ENCODE measurements around the gene SCFD2. TPM values are rescaled to one million over a fixed set of nuclear protein-coding genes. Genes with fewer than 3 reads are reported as not detected.
A peak's percentile ranks its signal among the peaks of the same experiment; 100 is the strongest.

SCFD2 gene
- total and polyA plus RNA-seq, 2 donors (not counting 3 experiments of a cell fraction or from before 2014, with no cell fraction given), result 12.3 to 22.8 TPM

- DNase-seq (ENCODE audit: low read depth, low spot score) (no peak), FAIRE-seq (no peak)
- Histone ChIP-seq H3K9me1 (replicated peaks; ENCODE audit: control insufficient read depth, extremely low read depth, insufficient read depth, low read length) (no peaks in the 10 kb centered on the region), H3K27me3 (ENCODE audit: control insufficient read depth in 2 of 2, insufficient read depth in 2 of 2, low read length in 2 of 2) (peaks cover 5 to 9% of the 10 kb centered on the region in 2 experiments), H3K4me1 (ENCODE audit: control insufficient read depth, extremely low read depth, insufficient read depth, low read length) (no peaks in the 10 kb centered on the region), H3K36me3 (ENCODE audit: control insufficient read depth in 2 of 2, extremely low read depth in 1 of 2, insufficient read depth in 2 of 2, low read length in 2 of 2) (no peaks in the 10 kb centered on the region), H3K27ac (ENCODE audit: insufficient read depth, low read depth, low read length) (no peak overlapping the region), H4K20me1 (replicated peaks; ENCODE audit: control insufficient read depth, extremely low read depth, insufficient read depth, low read length) (no peaks in the 10 kb centered on the region), H3K9ac (replicated peaks; ENCODE audit: extremely low read depth, insufficient read depth, low read length) (no peak overlapping the region), H3K4me3 (replicated peaks in 1 of 3; ENCODE audit: insufficient read depth in 1 of 3, low read depth in 1 of 3, low read length in 3 of 3) (no peak overlapping the region), H3K79me2 (ENCODE audit: control insufficient read depth, insufficient read depth, low read length) (no peaks in the 10 kb centered on the region), H3K4me2 (ENCODE audit: insufficient read depth, low read length) (no peak overlapping the region), H3K9me3 (replicated peaks; ENCODE audit: control insufficient read depth, insufficient read depth, low read length) (no peaks in the 10 kb centered on the region), H2AFZ (ENCODE audit: low read depth, low read length) (no peak overlapping the region)
- intact Hi-C loops (cut with micrococcal nuclease), result loop anchor here (5.0 to 10.0 kb wide), 2 partner anchors 212 to 324 kb away; partner anchors contain the start of gene USP46
- dilution Hi-C loops (cut with MboI; ENCODE audit: extremely low pct_ligation_motif_present, low sequenced_read_pairs), result no loop called here
- TF ChIP-seq CTCF (IDR thresholded peaks at IDR 0.05; ENCODE audit: extremely low read depth in 1 of 2, insufficient read depth in 1 of 2, low read depth in 1 of 2, low read length in 2 of 2), result no peak
- TF ChIP-seq GATA2 (IDR thresholded peaks at IDR 0.05; ENCODE audit: insufficient read depth, insufficient read length, low read depth, low read length), result no peak
- no peak for TF ChIP-seq POLR2AphosphoS5 (IDR thresholded peaks at IDR 0.05; ENCODE audit: insufficient read depth, low read depth, low read length)
- no peak for TF ChIP-seq POLR2A (IDR thresholded peaks at IDR 0.05; ENCODE audit: low read depth, low read length)
- ChIA-PET CTCF (no interaction called here), POLR2A (no interaction called here)
- BruUV-seq (replicated peaks), result no TSS peak
Observed at GRCh38 chr4:52869196-52869595, 496.7 kb downstream of the SCFD2 start.

GRCh38 chr4:52868133-52868532 is 497.7 kb downstream of the SCFD2 start:
- Histone ChIP-seq H4K20me1 (replicated peaks; ENCODE audit: control insufficient read depth, extremely low read depth, insufficient read depth, low read length) (no peaks in the 10 kb centered on the region), H3K9me3 (replicated peaks; ENCODE audit: control insufficient read depth, insufficient read depth, low read length) (no peaks in the 10 kb centered on the region), H3K36me3 (ENCODE audit: control insufficient read depth in 2 of 2, extremely low read depth in 1 of 2, insufficient read depth in 2 of 2, low read length in 2 of 2) (no peaks in the 10 kb centered on the region), H3K4me2 (ENCODE audit: insufficient read depth, low read length) (no peak overlapping the region), H3K9ac (replicated peaks; ENCODE audit: extremely low read depth, insufficient read depth, low read length) (no peak overlapping the region), H2AFZ (ENCODE audit: low read depth, low read length) (no peak overlapping the region), H3K27me3 (ENCODE audit: control insufficient read depth in 2 of 2, insufficient read depth in 2 of 2, low read length in 2 of 2) (peaks cover 12 to 20% of the 10 kb centered on the region in 2 experiments), H3K27ac (ENCODE audit: insufficient read depth, low read depth, low read length) (no peak overlapping the region), H3K4me1 (ENCODE audit: control insufficient read depth, extremely low read depth, insufficient read depth, low read length) (no peaks in the 10 kb centered on the region), H3K79me2 (ENCODE audit: control insufficient read depth, insufficient read depth, low read length) (no peaks in the 10 kb centered on the region), H3K9me1 (replicated peaks; ENCODE audit: control insufficient read depth, extremely low read depth, insufficient read depth, low read length) (no peaks in the 10 kb centered on the region), H3K4me3 (replicated peaks in 1 of 3; ENCODE audit: insufficient read depth in 1 of 3, low read depth in 1 of 3, low read length in 3 of 3) (no peak overlapping the region)
- peak; percentile 19 for DNase-seq (ENCODE audit: low read depth, low spot score)
- FAIRE-seq, result no peak
- dilution Hi-C loops (cut with MboI; ENCODE audit: extremely low pct_ligation_motif_present, low sequenced_read_pairs) (no loop called here), intact Hi-C loops (cut with micrococcal nuclease) (loop anchor here (5.0 to 10.0 kb wide), 2 partner anchors 211 to 323 kb away; partner anchors contain the start of gene USP46)
- no peak for TF ChIP-seq GATA2 (IDR thresholded peaks at IDR 0.05; ENCODE audit: insufficient read depth, insufficient read length, low read depth, low read length)
- TF ChIP-seq MAX (IDR thresholded peaks at IDR 0.05; ENCODE audit: insufficient read depth, insufficient read length), result no peak
- TF ChIP-seq EZH2 (IDR thresholded peaks at IDR 0.05; ENCODE audit: borderline replicate concordance, low read depth, low read length, severe bottlenecking), result no peak
- TF ChIP-seq JUN (IDR thresholded peaks at IDR 0.05; ENCODE audit: borderline replicate concordance, insufficient read depth, insufficient read length, low read depth), result no peak
- TF ChIP-seq MYC (IDR thresholded peaks at IDR 0.05; ENCODE audit: low read depth, low read length), result no peak
- TF ChIP-seq POLR2AphosphoS5 (IDR thresholded peaks at IDR 0.05; ENCODE audit: insufficient read depth, low read depth, low read length), result no peak
- no peak for TF ChIP-seq FOS (IDR thresholded peaks at IDR 0.05; ENCODE audit: borderline replicate concordance, insufficient read depth, low read length)
- no peak for TF ChIP-seq POLR2A (IDR thresholded peaks at IDR 0.05; ENCODE audit: low read depth, low read length)
- no peak for TF ChIP-seq CTCF (IDR thresholded peaks at IDR 0.05; ENCODE audit: extremely low read depth in 1 of 2, insufficient read depth in 1 of 2, low read depth in 1 of 2, low read length in 2 of 2)
- CTCF ChIA-PET, result interaction anchor here (0.8 to 1.6 kb wide), 2 partner anchors 15 to 44 kb away, joined by 3 to 5 read pairs; no protein-coding TSS in a partner anchor
- BruUV-seq (replicated peaks), result no TSS peak
- POLR2A ChIA-PET, result no interaction called here
